Endothelial cell (in vitro differentiated cells): Measurements from ENCODE around the gene SLC7A11. TPM values are rescaled to one million over a fixed set of nuclear protein-coding genes. Genes with fewer than 3 reads are reported as not detected.

Experiments used
- DNase-seq: peaks from one replicate; pipeline ENCODE4 v3.0.0; 2021; ENCODE audit warnings: low spot score
- H3K27ac Mint-ChIP-seq: one replicate; pipeline ENCODE4 v1.8.0; 2021; ENCODE audit warnings: mixed read lengths, inconsistent platforms; ENCODE audit not compliant: unreplicated experiment
- H3K27me3 Mint-ChIP-seq: one replicate; pipeline ENCODE4 v1.8.0; 2021; ENCODE audit warnings: mild to moderate bottlenecking, moderate library complexity, mixed read lengths, inconsistent platforms; ENCODE audit not compliant: unreplicated experiment
- H3K36me3 Mint-ChIP-seq: one replicate; pipeline ENCODE4 v1.8.0; 2021; ENCODE audit warnings: mild to moderate bottlenecking, low read depth, mixed read lengths, inconsistent platforms; ENCODE audit not compliant: unreplicated experiment
- H3K4me1 Mint-ChIP-seq: one replicate; pipeline ENCODE4 v1.8.0; 2021; ENCODE audit warnings: mild to moderate bottlenecking, mixed read lengths, inconsistent platforms; ENCODE audit not compliant: unreplicated experiment
- H3K4me3 Mint-ChIP-seq: one replicate; pipeline ENCODE4 v1.8.0; 2021; ENCODE audit warnings: mild to moderate bottlenecking, mixed read lengths, inconsistent platforms; ENCODE audit not compliant: unreplicated experiment
- H3K9me3 Mint-ChIP-seq: one replicate; pipeline ENCODE4 v1.8.0; 2021; ENCODE audit warnings: mixed read lengths, inconsistent platforms; ENCODE audit not compliant: unreplicated experiment
- CTCF ChIP-seq: fragments of 200-600 bp; sonication (generic); IDR thresholded peaks from one replicate; pipeline ENCODE4 v1.5.0; 2021; ENCODE audit warnings: antibody characterized with exemption; ENCODE audit not compliant: unreplicated experiment
- total RNA-seq: library from RNA; stranded (reverse); fragmentation: NEBNext Ultra II Directional; extraction: Animal tissue kit (Norgen Biotek cat#: 25700); gene quantifications from one replicate; pipeline ENCODE4 v1.2.1, GENCODE V29; 2021; ENCODE audit not compliant: unreplicated experiment

Gene SLC7A11
- total RNA-seq, 1 donor from 2014 or later: 5.1 TPM

GRCh38 chr4:138163171-138163570 lies 79.0 kb downstream of the SLC7A11 start:
- DNase-seq: no peak
- Mint-ChIP-seq H3K27ac (no peak overlapping the region), H3K27me3 (no peaks in the 10 kb centered on the region), H3K4me1 (no peaks in the 10 kb centered on the region), H3K9me3 (no peaks in the 10 kb centered on the region), H3K4me3 (no peak overlapping the region), H3K36me3 (no peaks in the 10 kb centered on the region)
- no peak for TF ChIP-seq CTCF

- TF ChIP-seq CTCF: no peak
- DNase-seq: no peak
- Mint-ChIP-seq H3K27ac (no peak overlapping the region), H3K9me3 (no peaks in the 10 kb centered on the region), H3K4me3 (no peak overlapping the region), H3K27me3 (no peaks in the 10 kb centered on the region), H3K36me3 (no peaks in the 10 kb centered on the region), H3K4me1 (no peaks in the 10 kb centered on the region)
Observed at GRCh38 chr4:138162259-138162658, 79.9 kb downstream of the SLC7A11 start.

DNA sequence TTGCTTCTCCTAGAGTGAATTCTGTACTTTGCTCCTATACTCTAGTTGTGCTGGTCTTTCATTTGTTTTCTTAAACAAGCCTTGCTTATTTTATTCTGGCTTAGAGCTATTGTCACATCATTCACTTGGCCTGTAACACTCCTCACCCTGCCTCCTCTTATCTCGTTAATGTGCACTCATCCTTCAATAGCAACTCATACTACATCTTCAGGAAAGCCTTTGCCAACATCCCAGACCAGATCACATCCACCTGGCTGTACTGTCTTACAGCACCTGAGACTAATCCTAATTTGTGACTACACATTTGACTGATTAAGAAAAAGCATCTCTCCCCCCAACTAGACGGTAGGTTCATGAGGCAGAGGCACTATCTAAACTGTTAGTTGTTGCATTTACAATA lies 80.8 kb downstream of the SLC7A11 start:
- Mint-ChIP-seq H3K27ac (no peak overlapping the region), H3K4me3 (no peak overlapping the region)

DNA sequence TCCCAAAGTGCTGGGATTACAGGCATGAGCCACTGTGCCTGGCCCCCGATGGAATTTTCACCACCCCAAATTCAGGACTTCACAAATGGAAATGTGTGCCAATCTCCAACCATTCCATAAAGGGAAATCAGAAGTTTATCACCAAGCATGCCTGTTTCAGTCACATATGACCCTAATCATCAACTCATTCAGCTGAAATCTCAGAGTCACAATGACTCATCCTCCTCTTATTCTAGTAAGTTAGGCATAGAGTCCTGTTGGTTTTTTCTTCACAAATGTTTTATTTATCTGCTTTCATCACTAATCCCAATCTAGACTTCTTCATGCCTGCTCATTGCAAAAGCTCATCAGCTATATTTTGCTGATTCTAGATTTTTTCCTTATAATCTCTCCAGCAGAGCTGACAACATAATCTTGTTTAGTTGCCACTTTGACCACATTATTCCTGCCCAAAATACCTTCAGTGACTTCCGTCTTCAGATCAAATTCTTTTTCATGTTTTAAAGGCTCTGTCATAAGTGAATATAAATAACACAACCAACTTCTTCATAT lies 83.3 kb downstream of the SLC7A11 start:
- DNase-seq: no peak
- no peaks in the 10 kb centered on the region for H3K4me1 Mint-ChIP-seq
- no peaks in the 10 kb centered on the region for H3K27me3 Mint-ChIP-seq
- H3K36me3 Mint-ChIP-seq: no peaks in the 10 kb centered on the region
- no peak overlapping the region for H3K27ac Mint-ChIP-seq
- no peak overlapping the region for H3K4me3 Mint-ChIP-seq
- TF ChIP-seq CTCF: no peak
- no peaks in the 10 kb centered on the region for H3K9me3 Mint-ChIP-seq

More for the DNA sequence above, 80.8 kb downstream of the SLC7A11 start:
- Mint-ChIP-seq H3K9me3 (no peaks in the 10 kb centered on the region), H3K27me3 (no peaks in the 10 kb centered on the region), H3K36me3 (no peaks in the 10 kb centered on the region), H3K4me1 (no peaks in the 10 kb centered on the region)
- TF ChIP-seq CTCF: no peak
- no peak for DNase-seq

DNA sequence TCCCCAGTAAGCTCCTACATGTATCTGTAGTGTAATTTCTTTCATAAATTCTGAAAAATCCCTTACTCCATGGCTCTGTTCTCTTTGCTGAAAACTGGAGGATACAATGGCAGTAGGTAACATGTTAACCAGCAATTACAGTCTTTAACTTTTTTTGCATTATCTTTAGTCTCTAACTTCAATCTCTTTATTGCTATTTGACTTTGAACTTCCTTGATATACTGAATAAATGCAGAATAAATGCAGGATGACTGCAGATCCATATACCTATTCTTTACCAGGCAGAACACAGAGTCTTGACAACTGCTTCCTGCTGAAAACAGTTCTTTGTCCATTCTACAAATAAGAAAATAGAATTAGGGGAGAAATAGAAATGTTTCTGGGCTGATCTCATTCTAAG lies 101.3 kb downstream of the SLC7A11 start:
- no peak for DNase-seq
- no peaks in the 10 kb centered on the region for H3K27me3 Mint-ChIP-seq
- no peaks in the 10 kb centered on the region for H3K36me3 Mint-ChIP-seq
- TF ChIP-seq CTCF: no peak
- no peak overlapping the region for H3K27ac Mint-ChIP-seq
- peaks cover 6% of the 10 kb centered on the region for H3K4me1 Mint-ChIP-seq
- no peak overlapping the region for H3K4me3 Mint-ChIP-seq
- no peaks in the 10 kb centered on the region for H3K9me3 Mint-ChIP-seq
